Mucosa of stomach (tissue), 1 donor: ENCODE results near the gene GGTLC1.

ENCODE experiments used
- H3K27me3 ChIP-seq: one replicate; pipeline ENCODE4 v1.7.0; 2013; ENCODE audit warnings: mild to moderate bottlenecking, low read length; ENCODE audit not compliant: control insufficient read depth, insufficient read depth
- H3K36me3 ChIP-seq: one replicate; pipeline ENCODE4 v1.7.0; 2013; ENCODE audit warnings: low read length; ENCODE audit not compliant: control insufficient read depth, insufficient read depth
- H3K4me1 ChIP-seq: one replicate; pipeline ENCODE4 v1.7.0; 2013; ENCODE audit warnings: mild to moderate bottlenecking, low read length; ENCODE audit not compliant: control insufficient read depth, insufficient read depth
- H3K4me3 ChIP-seq: one replicate; pipeline ENCODE4 v1.7.0; 2013; ENCODE audit warnings: low read length
- H3K9ac ChIP-seq: one replicate; pipeline ENCODE4 v1.7.0; 2013; ENCODE audit warnings: mild to moderate bottlenecking, low read length, moderate library complexity
- H3K9me3 ChIP-seq: one replicate; pipeline ENCODE4 v1.7.0; 2013; ENCODE audit warnings: mild to moderate bottlenecking, low read length, moderate library complexity; ENCODE audit not compliant: control insufficient read depth
- donor health status: Pancreatic carcinoma.

The GGTLC1 gene

DNA sequence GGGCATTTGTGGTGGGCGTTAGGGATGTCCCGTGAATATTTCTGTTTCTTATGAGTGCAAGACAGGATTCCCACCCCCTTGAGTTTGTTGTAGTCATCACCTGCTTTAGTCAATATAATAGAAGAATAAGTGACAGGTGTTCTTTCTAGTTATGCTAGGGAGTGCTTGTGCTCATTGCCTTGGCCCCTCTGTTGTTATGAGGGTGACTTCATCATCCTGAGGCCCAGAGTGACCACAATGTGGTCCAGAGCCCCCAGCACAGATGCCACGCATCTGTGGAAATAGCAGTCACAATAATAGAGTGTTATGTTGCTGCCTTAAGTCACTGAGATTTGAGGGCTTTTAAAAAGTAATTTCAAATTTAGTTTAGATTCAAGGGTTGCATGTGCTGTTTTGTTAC is 42.4 kb downstream of the GGTLC1 start:
- H3K4me1 ChIP-seq, result no peaks in the 10 kb centered on the region
- no peaks in the 10 kb centered on the region for H3K27me3 ChIP-seq
- no peaks in the 10 kb centered on the region for H3K36me3 ChIP-seq
- H3K4me3 ChIP-seq, result no peak overlapping the region
- H3K9ac ChIP-seq, result no peak overlapping the region
- no peaks in the 10 kb centered on the region for H3K9me3 ChIP-seq

DNA sequence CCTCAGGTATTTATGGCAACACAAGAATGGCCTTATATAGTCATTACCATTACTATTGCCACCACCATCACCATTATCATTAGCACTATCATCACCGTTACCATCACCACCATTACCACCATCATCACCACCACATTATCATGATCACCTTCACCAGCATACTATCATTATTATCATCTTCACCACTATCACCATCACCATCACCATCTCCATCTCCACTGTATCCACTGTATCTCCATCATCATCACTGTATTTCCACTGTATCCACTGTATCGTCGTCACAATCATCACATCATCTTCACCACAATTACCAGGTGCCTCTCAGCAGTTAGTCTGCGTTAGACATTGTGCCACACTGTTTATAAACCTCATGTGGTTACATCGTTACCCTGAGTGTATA is 45.3 kb downstream of the GGTLC1 start:
- Histone ChIP-seq H3K9ac (no peak overlapping the region), H3K9me3 (no peaks in the 10 kb centered on the region)

DNA sequence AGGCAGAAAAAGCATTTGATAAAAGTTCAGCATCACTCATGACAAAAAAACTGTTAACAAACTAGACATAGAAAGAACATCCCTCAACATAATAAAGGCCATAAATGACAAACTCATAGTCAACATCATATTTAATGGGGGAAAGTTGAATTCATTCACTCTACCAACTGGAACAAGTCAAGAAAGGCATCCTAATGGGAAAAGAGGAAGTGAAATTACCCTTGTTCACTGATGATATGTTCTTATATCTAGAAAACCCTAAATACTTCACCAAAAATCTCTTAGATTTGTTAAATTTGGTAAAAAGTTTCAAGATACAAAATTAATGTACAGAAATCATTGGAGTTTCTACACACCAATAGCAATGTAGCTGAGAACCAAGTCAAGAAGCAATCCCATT is 48.9 kb downstream of the GGTLC1 start:
- Histone ChIP-seq H3K36me3 (no peaks in the 10 kb centered on the region), H3K9me3 (no peaks in the 10 kb centered on the region), H3K4me3 (no peak overlapping the region), H3K27me3 (no peaks in the 10 kb centered on the region), H3K9ac (no peak overlapping the region), H3K4me1 (no peaks in the 10 kb centered on the region)

More for the DNA sequence above, 45.3 kb downstream of the GGTLC1 start:
- Histone ChIP-seq H3K36me3 (no peaks in the 10 kb centered on the region), H3K27me3 (no peaks in the 10 kb centered on the region), H3K4me3 (no peak overlapping the region), H3K4me1 (no peaks in the 10 kb centered on the region)

DNA sequence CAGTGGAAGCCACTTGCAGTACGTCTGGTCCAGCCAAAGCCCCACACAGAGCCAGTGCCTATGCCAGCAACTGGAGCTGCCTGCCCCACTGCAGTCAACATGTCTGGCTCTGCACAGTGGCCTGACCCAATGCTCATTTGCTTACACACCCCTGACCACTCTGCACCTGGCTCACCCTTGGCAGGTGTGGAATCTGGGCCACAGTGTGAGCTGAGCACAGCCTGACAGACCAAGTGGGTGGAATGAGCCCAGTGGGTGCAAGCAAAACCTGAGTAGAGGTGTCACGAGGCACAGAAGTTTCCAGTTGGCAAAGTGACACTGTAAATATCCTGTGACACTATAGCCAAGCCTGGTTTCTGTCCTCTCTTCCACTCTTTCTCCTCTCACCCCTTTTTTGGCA is 49.5 kb downstream of the GGTLC1 start:
- no peaks in the 10 kb centered on the region for H3K9me3 ChIP-seq
- no peaks in the 10 kb centered on the region for H3K27me3 ChIP-seq
- no peak overlapping the region for H3K4me3 ChIP-seq
- no peaks in the 10 kb centered on the region for H3K36me3 ChIP-seq
- no peaks in the 10 kb centered on the region for H3K4me1 ChIP-seq
- H3K9ac ChIP-seq, result no peak overlapping the region

DNA sequence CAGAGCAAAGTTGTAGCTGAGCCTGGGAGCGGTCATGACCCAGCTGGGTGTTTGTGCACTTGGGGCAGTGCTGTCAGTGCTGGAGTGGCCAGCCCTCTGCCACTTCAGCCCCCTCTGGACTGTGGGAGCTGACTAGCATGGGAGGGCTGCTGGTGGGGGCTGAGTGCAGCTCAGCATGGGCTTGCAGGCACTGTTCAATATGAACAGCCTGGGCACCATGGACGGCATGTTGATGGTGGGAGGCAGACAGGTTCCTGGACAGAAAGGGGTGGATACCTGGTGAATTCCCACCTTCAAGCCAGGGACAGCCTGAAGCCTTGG is 50.5 kb downstream of the GGTLC1 start:
- no peak overlapping the region for H3K4me3 ChIP-seq
- no peak overlapping the region for H3K9ac ChIP-seq
- no peaks in the 10 kb centered on the region for H3K9me3 ChIP-seq
- no peaks in the 10 kb centered on the region for H3K27me3 ChIP-seq
- no peaks in the 10 kb centered on the region for H3K36me3 ChIP-seq
- H3K4me1 ChIP-seq, result no peaks in the 10 kb centered on the region

DNA sequence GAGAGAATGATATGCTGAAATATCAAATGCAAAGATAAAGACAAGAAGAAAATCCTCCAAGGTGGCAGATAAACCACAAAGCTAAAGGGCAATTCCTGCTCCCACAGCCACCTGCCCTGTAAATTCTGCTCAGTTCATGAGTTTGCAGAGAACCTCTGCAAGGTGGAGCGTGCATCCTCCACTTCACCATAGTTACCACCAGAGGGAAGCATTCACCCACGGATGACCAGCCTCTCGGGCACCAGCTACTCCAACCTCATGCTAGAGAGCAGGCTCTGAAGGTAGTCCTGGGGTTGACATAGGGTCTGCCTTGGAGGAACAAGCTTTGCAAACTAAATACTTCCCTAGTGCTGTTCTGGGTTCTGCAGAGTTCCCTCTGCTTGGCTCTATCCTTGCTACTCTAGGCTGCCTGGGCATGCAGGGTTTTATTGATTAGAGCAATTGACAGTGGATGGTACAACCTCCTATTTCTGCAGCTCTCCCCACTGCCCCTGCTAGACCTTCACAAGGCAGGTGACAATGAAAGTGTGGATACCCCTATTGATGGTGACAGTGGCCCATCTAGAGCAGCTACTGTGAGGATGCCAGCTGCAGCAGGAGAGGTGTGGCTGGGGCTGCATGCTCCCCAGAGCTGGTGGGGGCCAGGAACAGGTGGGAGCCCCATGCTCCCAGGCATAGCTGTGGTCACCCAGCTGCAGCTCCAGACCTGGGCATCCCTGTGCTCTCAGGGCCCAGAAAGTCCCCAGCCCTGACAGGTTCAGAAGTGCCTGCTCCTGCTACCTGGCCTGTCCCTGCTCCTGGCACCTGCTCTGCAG is 51.1 kb downstream of the GGTLC1 start:
- no peaks in the 10 kb centered on the region for H3K36me3 ChIP-seq
- H3K9me3 ChIP-seq, result no peaks in the 10 kb centered on the region
- H3K4me1 ChIP-seq, result no peaks in the 10 kb centered on the region
- H3K9ac ChIP-seq, result no peak overlapping the region
- no peak overlapping the region for H3K4me3 ChIP-seq
- no peaks in the 10 kb centered on the region for H3K27me3 ChIP-seq
